GM12878 (cell line): ENCODE data around the gene ESPNL. TPM values are rescaled to one million over a fixed set of nuclear protein-coding genes. Genes with fewer than 3 reads are reported as not detected.

Source experiments
- ATAC-seq: fragments of 200-7000 bp; cut with Tn5 transposase; 3 replicates; pipeline ENCODE4 v1.9.1; 2020; ENCODE audit warnings: mild to moderate bottlenecking, moderate library complexity
- BruUV-seq: library from RNA; stranded (reverse); fragments of 400-500 nt; replicated peaks from 2 replicates; lab custom pipeline; 2021; lab: Mats Ljungman, UMichigan
- CTCF ChIA-PET: fragments of 300-600 bp; sonication (Branson Sonifier 250); formaldehyde crosslinking; extraction: SDS; loops from one replicate; lab custom pipeline; 2021; ENCODE audit warnings: inconsistent platforms; lab: Yijun Ruan, JAX
- POLR2A ChIA-PET: fragments of 350-600 bp; formaldehyde crosslinking; extraction: SDS; loops from one replicate; lab custom pipeline; 2021; ENCODE audit warnings: inconsistent platforms; lab: Charles Lee
- RAD21 ChIA-PET: fragments of 300-600 bp; sonication (Branson Sonifier 250); formaldehyde crosslinking; loops from one replicate; lab custom pipeline; 2023; ENCODE audit warnings: antibody characterized with exemption; ENCODE audit not compliant: unreplicated experiment; lab: Charles Lee
- SMC1A ChIA-PET: fragments of 300-600 bp; sonication (Branson Sonifier 250); formaldehyde crosslinking; loops from one replicate; lab custom pipeline; 2023; ENCODE audit not compliant: unreplicated experiment, uncharacterized antibody; lab: Charles Lee
- DNase-seq: peaks from one replicate; pipeline ENCODE4 v3.0.0-alpha.2; 2011; ENCODE audit warnings: low read depth, low spot score
- FAIRE-seq: peaks from 3 replicates; lab custom pipeline; 2011; peaks lifted over from hg19 to GRCh38; lab: Jason Lieb, UNC
- H2AFZ ChIP-seq: 2 replicates; pipeline ENCODE4 v1.6.0; 2011; ENCODE audit warnings: low read depth, low read length, control low read depth; ENCODE audit not compliant: control insufficient read depth
- H3K27ac ChIP-seq: 2 replicates; pipeline ENCODE4 v1.5.1; 2011; ENCODE audit warnings: control low read depth; ENCODE audit not compliant: control insufficient read depth, insufficient read depth
- H3K27me3 ChIP-seq, 2 experiments: replicated peaks in 1 of 2; 2 replicates each; pipeline versions ENCODE4 v1.6.0 to v1.6.1; 2011; ENCODE audit warnings: low read length in 1 of 2; ENCODE audit not compliant: control insufficient read depth in 2 of 2, insufficient read depth in 2 of 2
- H3K36me3 ChIP-seq, 2 experiments: 2 replicates each; pipeline ENCODE4 v1.5.1; 2011; ENCODE audit warnings: low read length in 1 of 2; ENCODE audit not compliant: control insufficient read depth in 2 of 2, insufficient read depth in 2 of 2
- H3K4me1 ChIP-seq: 2 replicates; pipeline ENCODE4 v1.6.1; 2011; ENCODE audit warnings: mild to moderate bottlenecking, low read length, moderate library complexity, mixed read lengths; ENCODE audit not compliant: control insufficient read depth, insufficient read depth
- H3K4me2 ChIP-seq: 2 replicates; pipeline ENCODE4 v1.6.0; 2011; ENCODE audit warnings: control low read depth; ENCODE audit not compliant: control insufficient read depth, insufficient read depth
- H3K4me3 ChIP-seq: fragments of 200-600 bp; sonication (generic); 2 replicates; pipeline ENCODE4 v1.5.1; 2016
- H3K79me2 ChIP-seq: 2 replicates; pipeline ENCODE4 v1.6.0; 2011; ENCODE audit warnings: low read length; ENCODE audit not compliant: control insufficient read depth, insufficient read depth
- H3K9ac ChIP-seq: 2 replicates; pipeline ENCODE4 v1.8.0; 2011; ENCODE audit warnings: low read length, control low read depth, mixed read lengths; ENCODE audit not compliant: control insufficient read depth, insufficient read depth
- H3K9me3 ChIP-seq: replicated peaks from 3 replicates; pipeline ENCODE4 v1.5.1; 2011; ENCODE audit warnings: mild to moderate bottlenecking, low read length; ENCODE audit not compliant: control insufficient read depth, insufficient read depth
- H4K20me1 ChIP-seq: 2 replicates; pipeline ENCODE4 v1.6.0; 2011; ENCODE audit not compliant: control insufficient read depth, insufficient read depth
- CBX5 ChIP-seq: sonication (generic); IDR thresholded peaks from 2 replicates; pipeline ENCODE4 v1.6.1; 2016; ENCODE audit warnings: low read depth, moderate library complexity, mild to moderate bottlenecking, inconsistent platforms
- JUNB ChIP-seq: IDR thresholded peaks from 2 replicates; pipeline ENCODE4 v1.6.1; 2016; ENCODE audit warnings: antibody characterized with exemption, mild to moderate bottlenecking
- SRF ChIP-seq, 2 experiments: IDR thresholded peaks; 2 replicates each; pipeline ENCODE4 v1.6.1; 2011; ENCODE audit warnings: low read depth in 2 of 2, low read length in 2 of 2, mild to moderate bottlenecking in 1 of 2, moderate library complexity in 1 of 2
- SUZ12 ChIP-seq: fragments of 200-600 bp; sonication (generic); IDR thresholded peaks from one replicate; pipeline ENCODE4 v1.6.1; 2018; ENCODE audit warnings: antibody characterized with exemption, mild to moderate bottlenecking; ENCODE audit not compliant: unreplicated experiment
- TAF1 ChIP-seq: IDR thresholded peaks from 2 replicates; pipeline ENCODE4 v1.6.1; 2011; ENCODE audit warnings: mild to moderate bottlenecking, low read depth, low read length, borderline replicate concordance
- WGBS: methylation state at CpG from one replicate; pipeline ENCODE4 v1.1.6; 2016; ENCODE audit warnings: low lambda C conversion rate; ENCODE audit not compliant: insufficient replicate concordance, insufficient coverage; ENCODE audit errors: missing lambda C conversion rate; 5-methylcytosine and 5-hydroxymethylcytosine counted together
- in situ Hi-C: fragments of 300-500 bp; cut with MboI; formaldehyde crosslinking; loops from 9 replicates; pipeline ENCODE4 v1.14.3; 2018; ENCODE audit warnings: mixed read lengths
- intact Hi-C: fragments of 100-400 bp; cut with micrococcal nuclease; formaldehyde crosslinking; loops from one replicate; pipeline ENCODE4 v1.14.2; 2022; ENCODE audit not compliant: unreplicated experiment
- polyA plus RNA-seq, 11 experiments: library from polyadenylated mRNA; depleted of rRNA in 4 of 11; unstranded in 6 of 11; stranded (reverse) in 5 of 11; fragments of >200 nt; fragmentation: Nextera tagmentation in 4 of 11; fragmentation: Illumina TruSeq in 1 of 11; extraction: Ambion mirVana in 4 of 11; extraction: Trizol in 1 of 11; gene quantifications; 1 replicate in 1 of 11; 2 replicates in 10 of 11; pipeline versions ENCODE4 v1.2.1 to v1.2.3, GENCODE V29; 2011 to 2016; ENCODE audit warnings: inconsistent platforms in 2 of 11, missing spikeins in 2 of 11, low read depth in 1 of 11
- total RNA-seq, 4 experiments: library from RNA; depleted of rRNA in 3 of 4; stranded (reverse); fragments of >200 nt in 3 of 4; fragmentation: Illumina TruSeq in 1 of 4; extraction: Trizol in 1 of 4; gene quantifications; 2 replicates each; pipeline versions ENCODE4 v1.2.1 to v1.2.3, GENCODE V29; 2013 to 2021

ESPNL gene
- total and polyA plus RNA-seq, 10 of the 15 experiments (the other 5 are each of a cell fraction or from before 2014, with no cell fraction given): 0.05 to 0.94 (median 0.36) TPM; not detected in 3

GRCh38 chr2:238149841-238150572 lies 49.9 kb downstream of the ESPNL start:
- no TSS peak for BruUV-seq
- no peak overlapping the region for H3K27ac ChIP-seq
- WGBS: 24% methylated on average over 14 of the region's 14 CpGs
- ChIA-PET POLR2A (no interaction called here), RAD21 (no interaction called here), CTCF (no interaction called here), SMC1A (no interaction called here)
- no peak for TF ChIP-seq SRF (IDR thresholded peaks at IDR 0.05; ENCODE audit: low read depth in 2 of 2, low read length in 2 of 2)
- no peak for TF ChIP-seq SUZ12
- no peak for TF ChIP-seq TAF1
- 0 out of 3 replicates have a peak, but pooled peaks have one; percentile 29 for ATAC-seq
- H3K9ac ChIP-seq: no peak overlapping the region
- H4K20me1 ChIP-seq: no peaks in the 10 kb centered on the region
- no peak overlapping the region for H3K4me3 ChIP-seq
- H3K9me3 ChIP-seq: no peaks in the 10 kb centered on the region
- H3K4me2 ChIP-seq: no peak overlapping the region
- no peaks in the 10 kb centered on the region for H3K4me1 ChIP-seq
- in situ Hi-C loops: no loop called here
- no peak overlapping the region for H2AFZ ChIP-seq
- no peak for DNase-seq
- no peaks in the 10 kb centered on the region for H3K79me2 ChIP-seq
- intact Hi-C loops: no loop called here
- no peaks in the 10 kb centered on the region for H3K27me3 ChIP-seq
- no peak for FAIRE-seq
- no peaks in the 10 kb centered on the region for H3K36me3 ChIP-seq

GRCh38 chr2:238150686-238151085 lies 50.5 kb downstream of the ESPNL start:
- ATAC-seq (no peak), FAIRE-seq (no peak), DNase-seq (no peak)
- TF ChIP-seq CBX5: no peak
- no peak for TF ChIP-seq JUNB
- no peak overlapping the region for H2AFZ ChIP-seq
- no peak overlapping the region for H3K9ac ChIP-seq
- RAD21 ChIA-PET: no interaction called here
- H3K4me3 ChIP-seq: no peak overlapping the region
- CTCF ChIA-PET: no interaction called here
- no peaks in the 10 kb centered on the region for H3K36me3 ChIP-seq
- H4K20me1 ChIP-seq: no peaks in the 10 kb centered on the region
- H3K4me1 ChIP-seq: no peaks in the 10 kb centered on the region
- SMC1A ChIA-PET: no interaction called here
- POLR2A ChIA-PET: no interaction called here
- H3K9me3 ChIP-seq: no peaks in the 10 kb centered on the region
- in situ Hi-C loops (no loop called here), intact Hi-C loops (no loop called here)
- no peaks in the 10 kb centered on the region for H3K79me2 ChIP-seq
- 60% methylated on average over 15 of the region's 25 CpGs for WGBS
- no peak overlapping the region for H3K4me2 ChIP-seq
- H3K27ac ChIP-seq: no peak overlapping the region
- BruUV-seq: no TSS peak
- no peaks in the 10 kb centered on the region for H3K27me3 ChIP-seq
